Peyer's patch (tissue), 4 donors: ENCODE results near the gene RAD51B.

Experiments used
- CTCF ChIP-seq, 6 experiments: fragments of 450-650 bp in 4 of 6; fragments of 200-600 bp in 2 of 6; sonication (generic) in 1 of 6; IDR thresholded peaks; one replicate each; pipeline ENCODE4 v1.5.1; 2017 to 2019; ENCODE audit warnings: antibody characterized with exemption in 6 of 6, mild to moderate bottlenecking in 3 of 6, moderate library complexity in 1 of 6
- POLR2A ChIP-seq, 2 donors: fragments of 450-650 bp; IDR thresholded peaks; one replicate each; pipeline ENCODE4 v1.5.1; 2017; ENCODE audit warnings: antibody characterized with exemption in 2 of 2, mild to moderate bottlenecking in 2 of 2, moderate library complexity in 2 of 2

- TF ChIP-seq CTCF (IDR thresholded peaks at IDR 0.05): no peak
- no peak for TF ChIP-seq POLR2A (IDR thresholded peaks at IDR 0.05)
Measured at GRCh38 chr14:68645371-68645770, 825.8 kb downstream of the RAD51B start.
